KMS-11 (cell line): ENCODE results near the gene ARHGAP11A.

ENCODE experiments used
- H2AFZ ChIP-seq: fragments of 200-600 bp; sonication (generic); 2 replicates; pipeline ENCODE4 v1.6.1; 2016; ENCODE audit warnings: antibody characterized with exemption, mixed run types, low read depth
- H3K27ac ChIP-seq: fragments of 200-600 bp; sonication (generic); 2 replicates; pipeline ENCODE4 v1.6.1; 2016; ENCODE audit warnings: mild to moderate bottlenecking, mixed run types
- H3K27me3 ChIP-seq: fragments of 200-600 bp; sonication (generic); 2 replicates; pipeline ENCODE4 v1.6.1; 2017; ENCODE audit warnings: mild to moderate bottlenecking, low read depth, mixed run types, moderate library complexity; ENCODE audit not compliant: insufficient read depth
- H3K36me3 ChIP-seq: fragments of 200-600 bp; sonication (generic); 2 replicates; pipeline ENCODE4 v1.6.1; 2017; ENCODE audit warnings: mild to moderate bottlenecking, mixed run types; ENCODE audit not compliant: insufficient read depth
- H3K4me1 ChIP-seq: fragments of 200-600 bp; sonication (generic); 2 replicates; pipeline ENCODE4 v1.6.1; 2016; ENCODE audit warnings: mild to moderate bottlenecking, low read depth, mixed run types; ENCODE audit not compliant: poor library complexity, severe bottlenecking
- H3K4me2 ChIP-seq: fragments of 200-600 bp; sonication (generic); 2 replicates; pipeline ENCODE4 v1.7.0; 2016; ENCODE audit warnings: mild to moderate bottlenecking, mixed run types
- H3K4me3 ChIP-seq: fragments of 200-600 bp; sonication (generic); IDR thresholded peaks from 2 replicates; pipeline ENCODE4 v1.6.1; 2017; ENCODE audit warnings: low read depth, low read length, mixed read lengths; ENCODE audit not compliant: insufficient read depth
- H3K79me2 ChIP-seq: fragments of 200-600 bp; sonication (generic); 2 replicates; pipeline ENCODE4 v1.6.1; 2016; ENCODE audit warnings: low read depth, mixed run types; ENCODE audit not compliant: insufficient read depth
- H3K9ac ChIP-seq: fragments of 200-600 bp; sonication (generic); 2 replicates; pipeline ENCODE4 v1.6.1; 2016; ENCODE audit warnings: mild to moderate bottlenecking, mixed run types
- H4K20me1 ChIP-seq: fragments of 200-600 bp; sonication (generic); 2 replicates; pipeline ENCODE4 v1.6.1; 2016; ENCODE audit warnings: mild to moderate bottlenecking, mixed run types; ENCODE audit not compliant: insufficient read depth
- CTCF ChIP-seq: fragments of 200-600 bp; sonication (generic); conservative IDR thresholded peaks from 2 replicates; pipeline ENCODE4 v1.6.1; 2017; ENCODE audit warnings: low read depth, mild to moderate bottlenecking, antibody characterized with exemption, low read length, moderate library complexity, mixed read lengths

The ARHGAP11A gene

GRCh38 chr15:32688151-32688639 is 72.9 kb downstream of the ARHGAP11A start:
- H3K27me3 ChIP-seq = no peaks in the 10 kb centered on the region
- H3K4me2 ChIP-seq = no peak overlapping the region
- no peaks in the 10 kb centered on the region for H3K36me3 ChIP-seq
- no peaks in the 10 kb centered on the region for H4K20me1 ChIP-seq
- no peak for TF ChIP-seq CTCF
- no peak overlapping the region for H3K4me3 ChIP-seq
- H3K79me2 ChIP-seq = no peaks in the 10 kb centered on the region
- no peaks in the 10 kb centered on the region for H3K4me1 ChIP-seq
- no peak overlapping the region for H3K9ac ChIP-seq
- no peak overlapping the region for H2AFZ ChIP-seq
- no peak overlapping the region for H3K27ac ChIP-seq
